HepG2 (cell line): ENCODE data around the gene NKD1. TPM values are rescaled to one million over a fixed set of nuclear protein-coding genes. Genes with fewer than 3 reads are reported as not detected.

Experiments used
- GATAD1 ChIP-seq: IDR thresholded peaks from 2 replicates; pipeline ENCODE4 v1.6.1; 2016; ENCODE audit warnings: missing genetic modification reagents, missing compliant biosample characterization
- HES4 ChIP-seq: sonication (generic); formaldehyde crosslinking; IDR thresholded peaks from 2 replicates; pipeline ENCODE4 v1.9.0; 2021; ENCODE audit warnings: mild to moderate bottlenecking, missing genetic modification reagents, borderline replicate concordance
- HMGA1 ChIP-seq: sonication (generic); formaldehyde crosslinking; conservative IDR thresholded peaks from 2 replicates; pipeline ENCODE4 v1.4.0; 2020; ENCODE audit warnings: missing genetic modification reagents
- KDM2A ChIP-seq: sonication (generic); formaldehyde crosslinking; IDR thresholded peaks from 2 replicates; pipeline ENCODE4 v1.4.0; 2020; ENCODE audit warnings: low read depth, missing genetic modification reagents, borderline replicate concordance
- MAFK ChIP-seq, 2 experiments: IDR thresholded peaks in 1 of 2; conservative IDR thresholded peaks in 1 of 2; 2 replicates each; pipeline ENCODE4 v1.6.1; 2011; ENCODE audit warnings: improper control_type of control experiment in 2 of 2, low read length in 2 of 2
- ZNF674 ChIP-seq: sonication (generic); formaldehyde crosslinking; IDR thresholded peaks from 2 replicates; pipeline ENCODE4 v1.5.0; 2020; ENCODE audit warnings: low read depth, mild to moderate bottlenecking, missing genetic modification reagents
- polyA plus RNA-seq, 8 experiments: library from polyadenylated mRNA; depleted of rRNA in 3 of 8; stranded (reverse) in 7 of 8; unstranded in 1 of 8; fragments of >200 nt; fragmentation: Illumina TruSeq in 4 of 8; extraction: Trizol in 4 of 8; gene quantifications; 2 replicates each; pipeline versions ENCODE4 v1.2.1 to v1.2.3, GENCODE V29; 2011 to 2016; ENCODE audit warnings: low read depth in 4 of 8, missing spikeins in 1 of 8, mixed read lengths in 1 of 8; ENCODE audit not compliant: insufficient read depth in 1 of 8
- total RNA-seq, 5 experiments: library from RNA; depleted of rRNA; stranded (reverse); fragments of >200 nt; fragmentation: Illumina TruSeq; extraction: Trizol; gene quantifications; 2 replicates each; pipeline ENCODE4 v1.2.3, GENCODE V29; 2016; ENCODE audit warnings: low read depth in 1 of 5
- TF ChIP-seq, protein P1 (sequence below): IDR thresholded peaks from 2 replicates; pipeline ENCODE4 v1.6.1; 2016; ENCODE audit warnings: missing genetic modification reagents, missing compliant biosample characterization
- TF ChIP-seq, protein P2 (sequence below): sonication (generic); formaldehyde crosslinking; IDR thresholded peaks from 2 replicates; pipeline ENCODE4 v1.5.0; 2020; ENCODE audit warnings: missing genetic modification reagents
- TF ChIP-seq, protein P3 (sequence below): sonication (generic); formaldehyde crosslinking; IDR thresholded peaks from 2 replicates; pipeline ENCODE4 v1.5.0; 2020; ENCODE audit warnings: mild to moderate bottlenecking, missing genetic modification reagents
- TF ChIP-seq, protein P4 (sequence below): IDR thresholded peaks from 2 replicates; pipeline ENCODE4 v1.6.1; 2012; ENCODE audit warnings: low read depth, low read length, improper control_type of control experiment

Gene NKD1
- total and polyA plus RNA-seq, 2 of the 13 experiments (the other 11 are each of a cell fraction or from before 2014, with no cell fraction given) = 70.4 to 121 TPM

DNA sequence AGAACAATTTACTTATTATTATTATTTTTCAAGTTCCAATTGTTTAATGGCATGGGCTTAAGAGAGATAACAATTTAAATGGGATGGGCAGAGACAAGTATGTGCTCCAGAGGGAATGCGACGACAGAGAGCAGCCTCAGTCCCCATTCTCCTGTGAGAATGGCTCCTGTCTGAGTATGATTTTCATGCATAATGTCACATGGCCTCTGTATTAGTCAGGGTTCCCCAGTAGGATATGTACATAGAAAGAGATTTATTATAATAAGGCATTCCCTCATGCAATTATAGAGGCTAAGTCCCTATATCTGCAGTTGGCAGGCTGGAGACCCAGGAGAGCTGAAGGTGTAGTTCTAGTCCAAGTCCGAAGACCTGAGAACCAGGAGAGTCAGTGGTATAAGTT, 22.9 kb upstream of the NKD1 start (continued):
- TF ChIP-seq, protein P1, sequence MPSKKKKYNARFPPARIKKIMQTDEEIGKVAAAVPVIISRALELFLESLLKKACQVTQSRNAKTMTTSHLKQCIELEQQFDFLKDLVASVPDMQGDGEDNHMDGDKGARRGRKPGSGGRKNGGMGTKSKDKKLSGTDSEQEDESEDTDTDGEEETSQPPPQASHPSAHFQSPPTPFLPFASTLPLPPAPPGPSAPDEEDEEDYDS (CRISPR knock-in tag) = no peak
- TF ChIP-seq, protein P2, sequence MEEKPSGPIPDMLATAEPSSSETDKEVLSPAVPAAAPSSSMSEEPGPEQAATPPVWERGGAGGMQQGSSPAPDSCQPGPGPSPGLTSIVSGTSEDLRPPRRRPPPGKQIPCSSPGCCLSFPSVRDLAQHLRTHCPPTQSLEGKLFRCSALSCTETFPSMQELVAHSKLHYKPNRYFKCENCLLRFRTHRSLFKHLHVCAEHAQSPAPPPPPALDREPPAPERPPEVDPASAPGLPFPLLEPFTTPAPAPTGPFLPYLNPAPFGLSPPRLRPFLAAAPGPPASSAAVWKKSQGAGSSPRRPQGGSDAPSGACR = no peak
- TF ChIP-seq MAFK (conservative IDR thresholded peaks at IDR 0.05 in 1 of 2, IDR thresholded peaks at IDR 0.05 in 1 of 2; ENCODE audit: low read length in 2 of 2) = no peak
- TF ChIP-seq HES4 (CRISPR knock-in tag) = no peak
- TF ChIP-seq, protein P3, sequence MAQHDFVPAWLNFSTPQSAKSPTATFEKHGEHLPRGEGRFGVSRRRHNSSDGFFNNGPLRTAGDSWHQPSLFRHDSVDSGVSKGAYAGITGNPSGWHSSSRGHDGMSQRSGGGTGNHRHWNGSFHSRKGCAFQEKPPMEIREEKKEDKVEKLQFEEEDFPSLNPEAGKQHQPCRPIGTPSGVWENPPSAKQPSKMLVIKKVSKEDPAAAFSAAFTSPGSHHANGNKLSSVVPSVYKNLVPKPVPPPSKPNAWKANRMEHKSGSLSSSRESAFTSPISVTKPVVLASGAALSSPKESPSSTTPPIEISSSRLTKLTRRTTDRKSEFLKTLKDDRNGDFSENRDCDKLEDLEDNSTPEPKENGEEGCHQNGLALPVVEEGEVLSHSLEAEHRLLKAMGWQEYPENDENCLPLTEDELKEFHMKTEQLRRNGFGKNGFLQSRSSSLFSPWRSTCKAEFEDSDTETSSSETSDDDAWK (CRISPR knock-in tag) = no peak
- no peak for TF ChIP-seq GATAD1 (CRISPR knock-in tag)
- no peak for TF ChIP-seq KDM2A
- no peak for TF ChIP-seq ZNF674 (CRISPR knock-in tag)
- no peak for TF ChIP-seq HMGA1 (CRISPR knock-in tag)
- TF ChIP-seq, protein P4, sequence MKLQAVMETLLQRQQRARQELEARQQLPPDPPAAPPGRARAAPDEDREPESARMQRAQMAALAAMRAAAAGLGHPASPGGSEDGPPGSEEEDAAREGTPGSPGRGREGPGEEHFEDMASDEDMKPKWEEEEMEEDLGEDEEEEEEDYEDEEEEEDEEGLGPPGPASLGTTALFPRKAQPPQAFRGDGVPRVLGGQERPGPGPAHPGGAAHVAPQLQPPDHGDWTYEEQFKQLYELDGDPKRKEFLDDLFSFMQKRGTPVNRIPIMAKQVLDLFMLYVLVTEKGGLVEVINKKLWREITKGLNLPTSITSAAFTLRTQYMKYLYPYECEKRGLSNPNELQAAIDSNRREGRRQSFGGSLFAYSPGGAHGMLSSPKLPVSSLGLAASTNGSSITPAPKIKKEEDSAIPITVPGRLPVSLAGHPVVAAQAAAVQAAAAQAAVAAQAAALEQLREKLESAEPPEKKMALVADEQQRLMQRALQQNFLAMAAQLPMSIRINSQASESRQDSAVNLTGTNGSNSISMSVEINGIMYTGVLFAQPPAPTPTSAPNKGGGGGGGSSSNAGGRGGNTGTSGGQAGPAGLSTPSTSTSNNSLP = no peak
